Bone marrow (tissue), 2 donors: ENCODE measurements around the gene ATXN7L1.
"Not testable (repeated sequence)": the region's sequence is repeated elsewhere in the genome, so short reads cannot be mapped to it uniquely, and the experiment has no call there.

Experiments used
- DNase-seq, 2 donors: peaks; one replicate each; lab custom pipeline; 2025; lab: John Stamatoyannopoulos, UW

Gene ATXN7L1

GRCh38 chr7:105857009-105857952 lies 19.1 kb downstream of the ATXN7L1 start:
- no peak for DNase-seq

- no peak for DNase-seq
These were observed 21.9 kb downstream of the ATXN7L1 start for GRCh38 chr7:105854498-105854897.

- no peak for DNase-seq
These were observed 22.4 kb downstream of the ATXN7L1 start for GRCh38 chr7:105853931-105854419.

- no peak for DNase-seq
These were observed 25.3 kb downstream of the ATXN7L1 start for GRCh38 chr7:105851064-105851463.

GRCh38 chr7:105849122-105849855 lies 27.1 kb downstream of the ATXN7L1 start:
- no peak for DNase-seq

- no peak for DNase-seq
These were observed 30.0 kb downstream of the ATXN7L1 start for GRCh38 chr7:105846404-105846803.

GRCh38 chr7:105844681-105845080 lies 31.7 kb downstream of the ATXN7L1 start:
- not testable (repeated sequence) for DNase-seq

GRCh38 chr7:105841866-105842265 lies 34.5 kb downstream of the ATXN7L1 start:
- DNase-seq: no peak

GRCh38 chr7:105840981-105841749 lies 35.2 kb downstream of the ATXN7L1 start:
- no peak for DNase-seq

- no peak for DNase-seq
These were observed 37.1 kb downstream of the ATXN7L1 start for GRCh38 chr7:105839266-105839665.

- DNase-seq: no peak
These were observed 37.7 kb downstream of the ATXN7L1 start for GRCh38 chr7:105838627-105839231.

- no peak for DNase-seq
These were observed 38.4 kb downstream of the ATXN7L1 start for GRCh38 chr7:105837765-105838626.

GRCh38 chr7:105835441-105835840 lies 41.0 kb downstream of the ATXN7L1 start:
- no peak for DNase-seq

GRCh38 chr7:105831824-105832535 lies 44.4 kb downstream of the ATXN7L1 start:
- DNase-seq: no peak

- no peak for DNase-seq
These were observed 45.1 kb downstream of the ATXN7L1 start for GRCh38 chr7:105831302-105831620.

- DNase-seq: no peak
These were observed 45.7 kb downstream of the ATXN7L1 start for GRCh38 chr7:105830405-105831301.

GRCh38 chr7:105829681-105830322 lies 46.6 kb downstream of the ATXN7L1 start:
- DNase-seq: no peak

- DNase-seq: no peak
These were observed 48.3 kb downstream of the ATXN7L1 start for GRCh38 chr7:105828141-105828540.
